HG02588 (cell line): Measurements from ENCODE around the gene ZNF574.
A peak's percentile ranks its signal among the peaks of the same experiment; 100 is the strongest.
"Not testable (repeated sequence)": the region's sequence is repeated elsewhere in the genome, so short reads cannot be mapped to it uniquely, and the experiment has no call there.

ENCODE experiments used
- ATAC-seq: cut with Tn5 transposase; IDR thresholded peaks from one replicate; pipeline ENCODE4 v1.9.1; 2021; ENCODE audit warnings: mild to moderate bottlenecking, moderate library complexity; ENCODE audit not compliant: unreplicated experiment

Gene ZNF574

GRCh38 chr19:42098781-42099180 is 22.8 kb downstream of the ZNF574 start:
- ATAC-seq = no peak

- no peak for ATAC-seq
Observed at GRCh38 chr19:42099336-42099925, 23.5 kb downstream of the ZNF574 start.

- not testable (repeated sequence) for ATAC-seq
Observed at GRCh38 chr19:42100241-42100640, 24.3 kb downstream of the ZNF574 start.

GRCh38 chr19:42102877-42103276 is 26.9 kb downstream of the ZNF574 start:
- no peak for ATAC-seq

- ATAC-seq = no peak
Observed at GRCh38 chr19:42105368-42105767, 29.4 kb downstream of the ZNF574 start.

GRCh38 chr19:42108527-42109389 is 32.8 kb downstream of the ZNF574 start:
- ATAC-seq = peak; percentile 63

GRCh38 chr19:42109896-42110295 is 33.9 kb downstream of the ZNF574 start:
- ATAC-seq = no peak

- ATAC-seq = no peak
Observed at GRCh38 chr19:42110658-42111057, 34.7 kb downstream of the ZNF574 start.

- ATAC-seq = no peak
Observed at GRCh38 chr19:42111384-42111783, 35.4 kb downstream of the ZNF574 start.

GRCh38 chr19:42111811-42112210 is 35.8 kb downstream of the ZNF574 start:
- ATAC-seq = no peak

GRCh38 chr19:42113641-42114348 is 37.8 kb downstream of the ZNF574 start:
- peak; percentile 44 for ATAC-seq

GRCh38 chr19:42114412-42114811 is 38.4 kb downstream of the ZNF574 start:
- ATAC-seq = peak; percentile 64

- ATAC-seq = no peak
Observed at GRCh38 chr19:42115219-42115618, 39.3 kb downstream of the ZNF574 start.

GRCh38 chr19:42115705-42116104 is 39.7 kb downstream of the ZNF574 start:
- no peak for ATAC-seq

GRCh38 chr19:42116308-42117075 is 40.5 kb downstream of the ZNF574 start:
- no peak for ATAC-seq

- no peak for ATAC-seq
Observed at GRCh38 chr19:42117076-42117475, 41.1 kb downstream of the ZNF574 start.

GRCh38 chr19:42120276-42120980 is 44.5 kb downstream of the ZNF574 start:
- ATAC-seq = no peak

GRCh38 chr19:42121036-42121621 is 45.2 kb downstream of the ZNF574 start:
- no peak for ATAC-seq

GRCh38 chr19:42121656-42122069 is 45.7 kb downstream of the ZNF574 start:
- ATAC-seq = no peak
